K562 (cell line): ENCODE measurements around the gene KNCN. TPM values are rescaled to one million over a fixed set of nuclear protein-coding genes. Genes with fewer than 3 reads are reported as not detected.

Experiments used
- ARNT ChIP-seq, 2 experiments: fragments of 450-650 bp; IDR thresholded peaks; 2 replicates each; pipeline ENCODE4 v1.6.1; 2016; ENCODE audit warnings: mild to moderate bottlenecking in 1 of 2
- BRD4 ChIP-seq: fragments of 200-600 bp; sonication (generic); IDR thresholded peaks from 2 replicates; pipeline ENCODE4 v1.6.1; 2017; ENCODE audit warnings: inconsistent platforms
- BRF1 ChIP-seq: IDR thresholded peaks from 3 replicates; pipeline ENCODE4 v1.6.1; 2011; ENCODE audit warnings: borderline replicate concordance, mild to moderate bottlenecking; ENCODE audit not compliant: insufficient read length; ENCODE audit errors: extremely low read depth
- CEBPB ChIP-seq: fragments of 450-650 bp; IDR thresholded peaks from 2 replicates; pipeline ENCODE4 v1.6.1; 2016; ENCODE audit warnings: missing genetic modification characterization, missing compliant biosample characterization
- CEBPG ChIP-seq, 3 experiments: fragments of 200-800 bp in 1 of 3; sonication (Bioruptor generic) in 1 of 3; sonication (generic) in 1 of 3; formaldehyde crosslinking in 1 of 3; IDR thresholded peaks in 2 of 3; conservative IDR thresholded peaks in 1 of 3; 2 replicates each; pipeline versions ENCODE4 v1.6.1 to v1.8.0; 2016 to 2022; ENCODE audit warnings: missing compliant biosample characterization in 2 of 3, missing genetic modification characterization in 2 of 3, mild to moderate bottlenecking in 1 of 3, missing genetic modification reagents in 1 of 3
- CTBP1 ChIP-seq: fragments of 450-650 bp; IDR thresholded peaks from 2 replicates; pipeline ENCODE4 v1.6.1; 2016; ENCODE audit warnings: borderline replicate concordance
- ELK3 ChIP-seq: fragments of 450-650 bp; formaldehyde crosslinking; IDR thresholded peaks from 2 replicates; pipeline ENCODE4 v1.4.0; 2020; ENCODE audit warnings: mild to moderate bottlenecking
- FOXM1 ChIP-seq, 2 experiments: fragments of 450-650 bp in 1 of 2; sonication (generic) in 1 of 2; formaldehyde crosslinking in 1 of 2; IDR thresholded peaks; 2 replicates each; pipeline versions ENCODE4 v1.6.1 to v1.9.0; 2017 to 2022; ENCODE audit warnings: low read depth in 2 of 2, mild to moderate bottlenecking in 2 of 2, missing genetic modification reagents in 1 of 2, moderate library complexity in 1 of 2
- L3MBTL2 ChIP-seq: fragments of 450-650 bp; IDR thresholded peaks from 2 replicates; pipeline ENCODE4 v1.6.1; 2016; ENCODE audit warnings: mild to moderate bottlenecking, moderate library complexity
- MAFG ChIP-seq: fragments of 450-650 bp; conservative IDR thresholded peaks from 2 replicates; pipeline ENCODE4 v1.6.1; 2016; ENCODE audit warnings: missing genetic modification characterization, missing compliant biosample characterization
- MAX ChIP-seq: sonication (generic); formaldehyde crosslinking; IDR thresholded peaks from 2 replicates; pipeline ENCODE4 v1.9.0; 2022; ENCODE audit warnings: mild to moderate bottlenecking, missing genetic modification reagents
- MEF2A ChIP-seq: IDR thresholded peaks from 2 replicates; pipeline ENCODE4 v1.6.1; 2011; ENCODE audit warnings: low read depth, mild to moderate bottlenecking, low read length, moderate library complexity; ENCODE audit not compliant: control insufficient read depth
- MEF2D ChIP-seq: conservative IDR thresholded peaks from 2 replicates; pipeline ENCODE4 v1.6.1; 2016; ENCODE audit warnings: low read depth, missing genetic modification characterization, missing compliant biosample characterization
- NRF1 ChIP-seq, 2 experiments: fragments of 450-650 bp; IDR thresholded peaks in 1 of 2; conservative IDR thresholded peaks in 1 of 2; 2 replicates each; pipeline ENCODE4 v1.6.1; 2014; ENCODE audit warnings: mild to moderate bottlenecking in 2 of 2
- PML ChIP-seq: IDR thresholded peaks from 2 replicates; pipeline ENCODE4 v1.6.1; 2012; ENCODE audit warnings: low read length, inconsistent platforms
- SMARCA4 ChIP-seq: fragments of 450-650 bp; IDR thresholded peaks from 2 replicates; pipeline ENCODE4 v1.6.1; 2016
- SOX6 ChIP-seq: fragments of 450-650 bp; IDR thresholded peaks from 2 replicates; pipeline ENCODE4 v1.6.1; 2014; ENCODE audit warnings: mild to moderate bottlenecking
- SRSF1 ChIP-seq: fragments of 200-400 bp; formaldehyde crosslinking; IDR thresholded peaks from 2 replicates; pipeline ENCODE4 v1.6.1; 2017; ENCODE audit warnings: mild to moderate bottlenecking, low read depth, low read length, moderate library complexity
- STAG1 ChIP-seq: sonication (generic); formaldehyde crosslinking; IDR thresholded peaks from 2 replicates; pipeline ENCODE4 v1.5.0; 2020; ENCODE audit warnings: missing genetic modification reagents, borderline replicate concordance
- TAL1 ChIP-seq: fragments of 450-650 bp; IDR thresholded peaks from 2 replicates; pipeline ENCODE4 v1.6.1; 2016; ENCODE audit warnings: mild to moderate bottlenecking
- TBL1XR1 ChIP-seq, 2 experiments: IDR thresholded peaks; 2 replicates each; pipeline ENCODE4 v1.6.1; 2012; ENCODE audit warnings: improper control_type of control experiment in 2 of 2, low read length in 2 of 2, mild to moderate bottlenecking in 1 of 2
- WHSC1 ChIP-seq: IDR thresholded peaks from one replicate; pipeline ENCODE4 v1.6.1; 2012; ENCODE audit warnings: low read length, control low read depth, inconsistent platforms
- ZBTB17 ChIP-seq: fragments of 450-650 bp; formaldehyde crosslinking; IDR thresholded peaks from 2 replicates; pipeline ENCODE4 v1.4.0; 2020; ENCODE audit warnings: mild to moderate bottlenecking
- ZBTB34 ChIP-seq: fragments of 250-450 bp; sonication (Bioruptor Pico); IDR thresholded peaks from 2 replicates; pipeline ENCODE4 v1.8.0; 2021; ENCODE audit warnings: mild to moderate bottlenecking, moderate library complexity
- ZBTB7A ChIP-seq: IDR thresholded peaks from 2 replicates; pipeline ENCODE4 v1.6.1; 2011; ENCODE audit warnings: low read depth, mild to moderate bottlenecking, low read length, moderate library complexity, borderline replicate concordance; ENCODE audit not compliant: control insufficient read depth
- ZC3H8 ChIP-seq: fragments of 450-650 bp; IDR thresholded peaks from 2 replicates; pipeline ENCODE4 v1.6.1; 2017
- ZKSCAN1 ChIP-seq: fragments of 150-350 bp; IDR thresholded peaks from 2 replicates; pipeline ENCODE4 v1.6.1; 2016; ENCODE audit warnings: low read depth, low read length
- ZNF24 ChIP-seq: fragments of 450-650 bp; IDR thresholded peaks from 2 replicates; pipeline ENCODE4 v1.6.1; 2016
- polyA plus RNA-seq, 8 experiments: library from polyadenylated mRNA; depleted of rRNA in 4 of 8; stranded (reverse) in 5 of 8; unstranded in 3 of 8; fragments of >200 nt; fragmentation: Nextera tagmentation in 2 of 8; fragmentation: Illumina TruSeq in 1 of 8; extraction: Ambion mirVana in 2 of 8; extraction: Trizol in 1 of 8; gene quantifications; 2 replicates each; pipeline versions ENCODE4 v1.2.1 to v1.2.3, GENCODE V29; 2011 to 2014; ENCODE audit warnings: inconsistent platforms in 1 of 8, missing spikeins in 1 of 8
- total RNA-seq, 7 experiments: library from RNA; depleted of rRNA in 6 of 7; stranded (reverse); fragments of >200 nt in 6 of 7; fragmentation: Illumina TruSeq in 2 of 7; extraction: Trizol in 2 of 7; gene quantifications; 2 replicates each; pipeline versions ENCODE4 v1.2.1 to v1.2.3, GENCODE V29; 2011 to 2021; ENCODE audit warnings: low replicate concordance in 1 of 7

The KNCN gene
- total and polyA plus RNA-seq, 9 of the 15 experiments (the other 6 are each of a cell fraction or from before 2014, with no cell fraction given): not detected

GRCh38 chr1:46506470-46507219 is 44.8 kb downstream of the KNCN start (continued):
- TF ChIP-seq ZBTB34 (CRISPR knock-in tag) (no peak), WHSC1 (no peak), STAG1 (no peak), SRSF1 (no peak), ELK3 (CRISPR knock-in tag) (no peak), ZKSCAN1 (no peak), BRD4 (no peak), MAFG (tag) (peak; percentile 71), TAL1 (peak; percentile 73), ZBTB17 (peak; percentile 99), ZNF24 (no peak; the same call in none of the 2 replicates), L3MBTL2 (peak; percentile 43), SOX6 (peak; percentile 69; the same call in 1 of the 2 replicates), NRF1 (conservative IDR thresholded peaks at IDR 0.05 in 1 of 2, IDR thresholded peaks at IDR 0.05 in 1 of 2) (0 out of 4 replicates have a peak, but pooled peaks of 1 of the 2 experiments have one; percentile 14), CTBP1 (peak; percentile 35; the same call in 1 of the 2 replicates), ARNT (IDR thresholded peaks at IDR 0.05) (no peak; a peak in 1 of 4 replicates), SMARCA4 (peak; percentile 74), BRF1 (no peak), PML (0 out of 2 replicates have a peak, but pooled peaks have one; percentile 40), FOXM1 (IDR thresholded peaks at IDR 0.05; ENCODE audit: low read depth) (0 out of 2 replicates have a peak, but pooled peaks have one; percentile 25), FOXM1 (CRISPR knock-in tag; IDR thresholded peaks at IDR 0.05; ENCODE audit: low read depth) (no peak), MAX (CRISPR knock-in tag) (peak; percentile 22; the same call in 1 of the 2 replicates), CEBPB (tag) (peak; percentile 78), MEF2D (tag) (no peak), ZC3H8 (no peak), ZBTB7A (peak; percentile 29; the same call in 1 of the 2 replicates), MEF2A (no peak), TBL1XR1 (IDR thresholded peaks at IDR 0.05; ENCODE audit: low read length in 2 of 2) (peak in 1 of 2 experiments; percentile 43; a peak in 1 of 4 replicates), CEBPG (CRISPR knock-in tag; IDR thresholded peaks at IDR 0.05) (no peak), CEBPG (tag; conservative IDR thresholded peaks at IDR 0.05 in 1 of 2, IDR thresholded peaks at IDR 0.05 in 1 of 2) (peak; percentile 20 to 53; a peak in 1 of 4 replicates)
